BE2C (cell line): ENCODE measurements around the gene SORCS1.

Source experiments
- DNase-seq: peaks from one replicate; pipeline ENCODE4 v3.0.0-alpha.2; 2020
- H3K27me3 ChIP-seq: fragments of 250-450 bp; sonication (Bioruptor Pico); 2 replicates; pipeline ENCODE4 v1.5.1; 2020; ENCODE audit warnings: mild to moderate bottlenecking
- H3K36me3 ChIP-seq: fragments of 250-450 bp; sonication (Bioruptor Pico); 2 replicates; pipeline ENCODE4 v1.5.1; 2020; ENCODE audit warnings: mild to moderate bottlenecking
- H3K4me1 ChIP-seq: fragments of 250-450 bp; sonication (Bioruptor Pico); 2 replicates; pipeline ENCODE4 v1.5.1; 2020
- H3K4me3 ChIP-seq: 2 replicates; pipeline ENCODE4 v1.5.1; 2011; ENCODE audit warnings: low read depth, low read length
- H3K9me3 ChIP-seq: fragments of 250-450 bp; sonication (Bioruptor Pico); 2 replicates; pipeline ENCODE4 v1.5.1; 2020
- CTCF ChIP-seq: IDR thresholded peaks from 2 replicates; pipeline ENCODE4 v1.5.1; 2012; ENCODE audit warnings: mild to moderate bottlenecking, low read depth, low read length

The SORCS1 gene

GRCh38 chr10:106788982-106789381, 375.5 kb downstream of the SORCS1 start:
- Histone ChIP-seq H3K4me1 (no peaks in the 10 kb centered on the region), H3K9me3 (no peaks in the 10 kb centered on the region), H3K36me3 (no peaks in the 10 kb centered on the region), H3K4me3 (no peak overlapping the region), H3K27me3 (no peaks in the 10 kb centered on the region)
- no peak for TF ChIP-seq CTCF
- no peak for DNase-seq

DNA sequence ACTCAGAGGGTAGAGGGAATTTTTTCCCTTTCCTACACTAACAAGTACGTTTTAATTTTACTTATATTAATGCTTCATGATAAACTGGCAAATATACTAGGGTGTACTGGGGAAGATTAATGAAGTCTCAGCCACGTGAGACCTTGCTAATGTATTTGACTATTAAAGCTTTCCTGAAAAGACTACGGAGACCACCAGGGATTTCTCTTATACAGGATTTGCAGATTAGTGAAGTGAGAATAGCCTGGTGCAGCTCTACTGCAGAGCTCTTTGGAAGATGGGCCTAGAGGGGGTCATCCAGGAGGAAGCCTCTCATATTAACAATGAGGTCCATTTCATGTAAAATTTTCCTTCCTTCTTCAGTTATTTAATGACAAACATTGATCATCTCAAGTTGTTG, 379.0 kb downstream of the SORCS1 start:
- H3K36me3 ChIP-seq: no peaks in the 10 kb centered on the region
- no peak for TF ChIP-seq CTCF
- no peaks in the 10 kb centered on the region for H3K27me3 ChIP-seq
- no peak overlapping the region for H3K4me3 ChIP-seq
- DNase-seq: no peak
- no peaks in the 10 kb centered on the region for H3K9me3 ChIP-seq
- peaks cover 1% of the 10 kb centered on the region; the same call in 1 of the 2 replicates for H3K4me1 ChIP-seq

GRCh38 chr10:106780632-106781031, 383.9 kb downstream of the SORCS1 start:
- Histone ChIP-seq H3K9me3 (no peaks in the 10 kb centered on the region), H3K4me1 (peaks cover 5% of the 10 kb centered on the region; the same call in 1 of the 2 replicates), H3K4me3 (no peak overlapping the region), H3K36me3 (no peaks in the 10 kb centered on the region), H3K27me3 (no peaks in the 10 kb centered on the region)
- TF ChIP-seq CTCF: no peak
- peak; percentile 15 for DNase-seq

DNA sequence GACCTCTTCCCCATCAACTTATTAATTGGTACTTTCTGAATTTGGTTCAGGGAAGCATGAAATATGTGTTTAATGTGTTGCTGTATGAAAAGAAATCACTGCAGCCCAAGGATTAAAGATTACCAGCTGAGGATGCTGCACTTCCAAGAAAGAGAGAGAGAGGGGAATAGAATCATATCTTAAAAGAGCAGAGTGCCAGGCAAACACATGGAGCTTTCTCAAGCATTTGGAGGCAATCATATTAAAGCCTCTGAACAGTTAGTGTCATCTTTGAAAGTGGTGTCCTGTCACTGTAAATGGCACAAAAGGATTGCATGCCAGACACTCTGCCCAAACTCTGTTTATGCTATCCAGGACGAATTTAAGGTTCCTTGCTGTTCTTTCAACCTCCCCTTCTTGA, 386.7 kb downstream of the SORCS1 start:
- TF ChIP-seq CTCF: no peak

GRCh38 chr10:106775127-106775526, 389.4 kb downstream of the SORCS1 start:
- TF ChIP-seq CTCF: no peak
- Histone ChIP-seq H3K27me3 (no peaks in the 10 kb centered on the region), H3K9me3 (no peaks in the 10 kb centered on the region), H3K36me3 (no peaks in the 10 kb centered on the region), H3K4me1 (peaks cover under 1% of the 10 kb centered on the region; the same call in 1 of the 2 replicates), H3K4me3 (no peak overlapping the region)
- DNase-seq: no peak

More for the DNA sequence above, 386.7 kb downstream of the SORCS1 start:
- H3K4me1 ChIP-seq: peaks cover 5% of the 10 kb centered on the region; the same call in 1 of the 2 replicates
- no peaks in the 10 kb centered on the region for H3K9me3 ChIP-seq
- no peaks in the 10 kb centered on the region for H3K36me3 ChIP-seq
- no peak for DNase-seq
- no peak overlapping the region for H3K4me3 ChIP-seq
- H3K27me3 ChIP-seq: no peaks in the 10 kb centered on the region

- Histone ChIP-seq H3K27me3 (no peaks in the 10 kb centered on the region), H3K4me1 (peaks cover 5% of the 10 kb centered on the region), H3K36me3 (no peaks in the 10 kb centered on the region), H3K4me3 (no peak overlapping the region), H3K9me3 (no peaks in the 10 kb centered on the region)
- no peak for DNase-seq
- TF ChIP-seq CTCF: no peak
Measured at GRCh38 chr10:106772957-106773356, 391.5 kb downstream of the SORCS1 start.
